HFF-Myc (cell line): Measurements from ENCODE around the gene HMG20B.

Experiments
- DNase-seq: peaks from one replicate; pipeline ENCODE4 v3.0.0-alpha.2; 2011; ENCODE audit warnings: low read depth; ENCODE audit errors: extremely low read depth
- H3K4me3 ChIP-seq: replicated peaks from 2 replicates; pipeline ENCODE4 v1.5.1; 2011; ENCODE audit warnings: low read depth, mild to moderate bottlenecking, control low read depth, low read length
- TF ChIP-seq, protein P1 (sequence below): IDR thresholded peaks from 2 replicates; pipeline ENCODE4 v1.5.1; 2012; ENCODE audit warnings: mild to moderate bottlenecking, low read depth, low read length, control low read depth; ENCODE audit errors: missing control alignments

Gene HMG20B

DNA sequence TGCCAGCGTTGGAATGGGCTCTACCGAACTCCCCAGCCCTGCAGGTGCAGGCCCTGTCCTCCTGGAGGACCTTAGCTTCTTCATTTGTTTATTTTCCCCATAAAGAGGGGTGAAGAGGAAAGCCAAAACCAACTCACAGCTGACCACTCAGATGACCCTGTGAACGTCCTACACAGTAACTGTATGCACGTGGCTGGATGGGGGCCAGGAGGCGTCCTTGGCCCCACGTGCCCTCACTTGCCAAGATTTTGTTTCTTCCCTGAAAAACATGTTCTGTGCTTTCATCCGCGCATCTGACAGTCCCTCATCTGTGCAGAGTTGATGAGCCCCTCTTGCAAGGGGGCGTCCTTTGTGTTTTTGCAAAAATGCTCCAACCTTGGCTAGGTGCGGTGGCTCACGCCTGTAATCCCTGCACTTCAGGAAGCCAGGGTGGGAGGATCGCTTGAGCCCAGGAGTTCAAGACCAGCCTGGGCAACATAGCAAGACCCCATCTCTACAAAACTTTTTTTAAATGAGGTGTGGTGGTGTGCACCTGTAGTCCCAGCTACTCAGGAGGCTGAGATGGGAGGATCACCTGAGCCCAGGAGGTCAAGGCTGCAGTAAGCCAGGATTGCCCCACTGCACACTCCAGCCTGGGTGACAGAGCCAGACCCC, 39.1 kb upstream of the HMG20B start:
- TF ChIP-seq, protein P1, sequence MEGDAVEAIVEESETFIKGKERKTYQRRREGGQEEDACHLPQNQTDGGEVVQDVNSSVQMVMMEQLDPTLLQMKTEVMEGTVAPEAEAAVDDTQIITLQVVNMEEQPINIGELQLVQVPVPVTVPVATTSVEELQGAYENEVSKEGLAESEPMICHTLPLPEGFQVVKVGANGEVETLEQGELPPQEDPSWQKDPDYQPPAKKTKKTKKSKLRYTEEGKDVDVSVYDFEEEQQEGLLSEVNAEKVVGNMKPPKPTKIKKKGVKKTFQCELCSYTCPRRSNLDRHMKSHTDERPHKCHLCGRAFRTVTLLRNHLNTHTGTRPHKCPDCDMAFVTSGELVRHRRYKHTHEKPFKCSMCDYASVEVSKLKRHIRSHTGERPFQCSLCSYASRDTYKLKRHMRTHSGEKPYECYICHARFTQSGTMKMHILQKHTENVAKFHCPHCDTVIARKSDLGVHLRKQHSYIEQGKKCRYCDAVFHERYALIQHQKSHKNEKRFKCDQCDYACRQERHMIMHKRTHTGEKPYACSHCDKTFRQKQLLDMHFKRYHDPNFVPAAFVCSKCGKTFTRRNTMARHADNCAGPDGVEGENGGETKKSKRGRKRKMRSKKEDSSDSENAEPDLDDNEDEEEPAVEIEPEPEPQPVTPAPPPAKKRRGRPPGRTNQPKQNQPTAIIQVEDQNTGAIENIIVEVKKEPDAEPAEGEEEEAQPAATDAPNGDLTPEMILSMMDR, result no peak
- DNase-seq, result no peak
- no peak overlapping the region for H3K4me3 ChIP-seq

DNA sequence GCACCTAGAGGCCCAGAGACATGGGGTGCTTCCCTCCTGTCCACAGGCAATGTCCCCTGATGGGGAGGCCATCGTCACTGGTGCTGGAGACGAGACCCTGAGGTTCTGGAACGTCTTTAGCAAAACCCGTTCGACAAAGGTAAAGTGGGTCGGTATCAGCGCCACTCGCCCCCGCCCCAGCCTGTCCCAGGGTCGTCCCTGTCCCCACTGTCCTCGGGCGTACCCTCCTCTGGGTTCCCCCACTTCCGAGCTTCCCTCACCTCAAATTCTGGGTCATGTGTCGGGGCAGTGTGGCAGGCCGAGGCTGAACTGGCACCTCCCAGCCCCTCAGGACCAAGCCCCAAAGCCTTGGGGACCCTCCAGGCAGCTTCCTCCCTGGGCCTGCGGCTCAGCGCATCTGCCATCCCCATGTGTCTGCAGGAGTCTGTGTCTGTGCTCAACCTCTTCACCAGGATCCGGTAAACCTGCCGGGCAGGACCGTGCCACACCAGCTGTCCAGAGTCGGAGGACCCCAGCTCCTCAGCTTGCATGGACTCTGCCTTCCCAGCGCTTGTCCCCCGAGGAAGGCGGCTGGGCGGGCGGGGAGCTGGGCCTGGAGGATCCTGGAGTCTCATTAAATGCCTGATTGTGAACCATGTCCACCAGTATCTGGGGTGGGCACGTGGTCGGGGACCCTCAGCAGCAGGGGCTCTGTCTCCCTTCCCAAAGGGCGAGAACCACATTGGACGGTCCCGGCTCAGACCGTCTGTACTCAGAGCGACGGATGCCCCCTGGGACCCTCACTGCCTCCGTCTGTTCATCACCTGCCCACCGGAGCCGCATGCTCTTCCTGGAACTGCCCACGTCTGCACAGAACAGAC, 38.1 kb upstream of the HMG20B start:
- no peak for DNase-seq
- TF ChIP-seq, protein P1, result no peak
- H3K4me3 ChIP-seq, result no peak overlapping the region

DNA sequence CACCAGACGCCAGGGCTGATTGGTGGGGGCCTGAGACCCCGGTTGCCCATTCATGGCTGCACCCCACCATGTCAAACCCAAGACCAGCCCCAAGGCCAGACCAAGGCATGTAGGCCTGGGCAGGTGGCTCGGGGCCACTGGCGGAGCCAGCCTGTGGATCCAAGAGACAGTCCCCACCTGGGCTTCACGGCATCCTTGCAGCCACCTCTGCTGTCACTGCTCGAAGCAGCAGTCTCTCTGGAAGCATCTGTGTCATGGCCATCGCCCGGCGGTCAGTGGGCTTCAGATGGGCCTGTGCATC, 37.6 kb upstream of the HMG20B start:
- no peak overlapping the region for H3K4me3 ChIP-seq
- TF ChIP-seq, protein P1, result no peak

GRCh38 chr19:3535563-3535965, 37.2 kb upstream of the HMG20B start:
- no peak overlapping the region for H3K4me3 ChIP-seq
- no peak for DNase-seq
- TF ChIP-seq, protein P1, result no peak

More for the DNA sequence above, 37.6 kb upstream of the HMG20B start:
- DNase-seq, result no peak

DNA sequence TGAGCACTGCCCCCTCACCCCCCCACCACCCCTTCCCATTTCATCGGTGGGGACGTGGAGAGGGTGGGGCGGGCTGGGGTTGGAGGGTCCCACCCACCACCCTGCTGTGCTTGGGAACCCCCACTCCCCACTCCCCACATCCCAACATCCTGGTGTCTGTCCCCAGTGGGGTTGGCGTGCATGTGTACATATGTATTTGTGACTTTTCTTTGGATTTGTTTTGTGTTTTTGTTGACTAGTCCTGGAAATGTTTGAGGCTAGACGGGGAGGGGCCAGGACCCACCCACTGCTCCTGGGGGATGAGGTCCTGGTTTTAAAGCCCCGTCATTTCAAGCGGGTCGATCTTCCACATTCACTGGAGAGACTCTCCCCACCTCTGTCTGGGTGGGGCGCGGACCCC, 36.8 kb upstream of the HMG20B start:
- DNase-seq, result no peak
- H3K4me3 ChIP-seq, result no peak overlapping the region
- TF ChIP-seq, protein P1, result no peak

DNA sequence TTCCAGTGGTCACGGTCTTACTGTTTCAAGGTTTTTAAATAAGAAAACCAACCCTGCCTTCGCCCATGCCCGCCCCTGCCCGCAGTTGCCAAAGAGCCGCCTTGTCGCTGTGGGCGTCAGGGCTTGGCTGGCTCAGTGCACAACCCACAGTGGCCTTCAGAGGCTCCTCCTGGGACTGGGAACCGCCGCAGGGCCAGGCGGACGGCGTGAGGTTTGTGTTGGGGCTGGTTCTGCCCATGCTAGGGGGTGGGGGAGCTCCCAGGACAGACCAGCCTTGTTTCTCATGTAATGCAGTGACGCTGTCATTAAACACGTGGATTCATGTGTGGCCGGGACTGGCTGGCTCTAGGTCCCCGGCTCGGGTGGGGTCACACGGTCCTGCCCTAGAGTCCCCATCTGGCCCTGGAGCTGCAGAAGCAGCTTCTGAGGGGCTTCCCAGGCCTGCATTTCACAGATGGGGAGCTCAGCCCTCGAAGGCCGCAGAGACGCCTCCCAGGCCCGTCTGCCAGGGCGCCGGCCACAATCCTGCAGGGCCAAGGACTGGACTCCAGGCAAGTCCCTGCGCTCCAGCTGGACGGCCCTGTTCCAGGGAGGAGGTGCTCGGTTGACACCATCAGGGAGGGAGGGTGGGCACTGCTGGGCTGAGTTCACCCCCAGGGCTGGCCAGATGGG, 36.2 kb upstream of the HMG20B start:
- no peak for DNase-seq
- no peak overlapping the region for H3K4me3 ChIP-seq
- TF ChIP-seq, protein P1, result no peak
